DMS153 treated with DMSO at 0.1 percent for 48 hours (cell line): Measurements from ENCODE around the gene SFN.
"Not testable (repeated sequence)": the region's sequence is repeated elsewhere in the genome, so short reads cannot be mapped to it uniquely, and the experiment has no call there.

ENCODE experiments used
- DNase-seq: peaks from one replicate; lab custom pipeline; 2025; ENCODE audit not compliant: unreplicated experiment; lab: John Stamatoyannopoulos, UW

Gene SFN

DNA sequence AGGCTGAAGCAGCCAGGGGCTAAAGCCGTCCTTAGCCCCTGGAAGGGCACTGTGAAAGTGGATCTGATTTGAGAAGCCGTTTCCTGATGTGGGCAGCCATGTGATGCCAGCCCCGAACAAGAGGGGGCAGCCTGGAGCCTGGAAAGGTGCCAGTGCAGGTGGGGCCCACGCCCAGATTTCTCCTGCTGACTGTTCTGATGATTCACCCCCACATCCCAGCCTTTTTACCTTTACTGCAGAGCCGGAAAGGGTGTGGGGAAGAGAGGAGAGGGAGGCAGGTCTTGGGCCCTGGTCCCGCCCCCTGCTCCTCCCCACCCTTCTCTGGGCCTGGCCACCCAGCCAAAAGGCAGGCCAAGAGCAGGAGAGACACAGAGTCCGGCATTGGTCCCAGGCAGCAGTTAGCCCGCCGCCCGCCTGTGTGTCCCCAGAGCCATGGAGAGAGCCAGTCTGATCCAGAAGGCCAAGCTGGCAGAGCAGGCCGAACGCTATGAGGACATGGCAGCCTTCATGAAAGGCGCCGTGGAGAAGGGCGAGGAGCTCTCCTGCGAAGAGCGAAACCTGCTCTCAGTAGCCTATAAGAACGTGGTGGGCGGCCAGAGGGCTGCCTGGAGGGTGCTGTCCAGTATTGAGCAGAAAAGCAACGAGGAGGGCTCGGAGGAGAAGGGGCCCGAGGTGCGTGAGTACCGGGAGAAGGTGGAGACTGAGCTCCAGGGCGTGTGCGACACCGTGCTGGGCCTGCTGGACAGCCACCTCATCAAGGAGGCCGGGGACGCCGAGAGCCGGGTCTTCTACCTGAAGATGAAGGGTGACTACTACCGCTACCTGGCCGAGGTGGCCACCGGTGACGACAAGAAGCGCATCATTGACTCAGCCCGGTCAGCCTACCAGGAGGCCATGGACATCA, at the start of gene SFN:
TSS of gene SFN (plus strand) at position 369 of the 904 bp plus-strand sequence. CDS start at position 433, 64 bp downstream.
- DNase-seq = peak; percentile 99

DNA sequence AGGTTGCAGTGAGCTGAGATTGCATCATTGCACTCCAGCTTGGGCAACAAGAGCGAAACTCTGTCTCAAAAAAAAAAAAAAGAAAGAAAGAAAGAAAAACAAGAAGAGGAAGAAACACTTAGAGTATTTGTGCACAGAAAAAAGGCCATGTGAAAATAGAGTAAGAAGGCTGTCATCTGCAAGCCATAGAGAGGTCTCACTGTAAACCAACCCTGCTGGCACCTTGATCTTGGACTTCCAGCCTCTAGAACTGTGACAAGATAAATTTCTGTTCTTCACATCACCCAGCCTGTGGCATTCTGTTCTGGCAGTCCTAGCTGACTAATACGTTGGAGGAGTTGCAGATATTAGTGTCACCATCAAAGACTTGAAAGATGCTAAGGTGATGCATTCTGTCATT, 48.6 kb upstream of the SFN start:
- no peak for DNase-seq

DNA sequence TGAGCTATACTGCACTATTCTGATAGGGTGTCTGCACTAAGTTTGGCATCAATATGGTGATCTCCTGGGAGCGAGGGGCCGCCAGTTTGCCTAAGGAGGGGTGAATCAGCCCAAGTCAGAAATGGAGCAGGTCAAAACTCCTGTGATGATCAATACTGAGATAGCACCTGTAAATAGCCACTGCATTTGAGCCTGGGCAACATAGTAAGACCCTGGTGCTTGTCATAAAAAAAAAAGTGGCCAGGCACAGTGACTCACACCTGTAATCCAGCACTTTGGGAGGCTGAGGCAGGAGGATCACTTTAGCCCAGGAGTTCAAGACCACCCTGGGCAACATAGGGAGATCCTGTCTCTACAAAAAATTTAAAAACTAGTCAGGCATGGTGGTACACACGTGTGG, 48.1 kb upstream of the SFN start:
- no peak for DNase-seq

DNA sequence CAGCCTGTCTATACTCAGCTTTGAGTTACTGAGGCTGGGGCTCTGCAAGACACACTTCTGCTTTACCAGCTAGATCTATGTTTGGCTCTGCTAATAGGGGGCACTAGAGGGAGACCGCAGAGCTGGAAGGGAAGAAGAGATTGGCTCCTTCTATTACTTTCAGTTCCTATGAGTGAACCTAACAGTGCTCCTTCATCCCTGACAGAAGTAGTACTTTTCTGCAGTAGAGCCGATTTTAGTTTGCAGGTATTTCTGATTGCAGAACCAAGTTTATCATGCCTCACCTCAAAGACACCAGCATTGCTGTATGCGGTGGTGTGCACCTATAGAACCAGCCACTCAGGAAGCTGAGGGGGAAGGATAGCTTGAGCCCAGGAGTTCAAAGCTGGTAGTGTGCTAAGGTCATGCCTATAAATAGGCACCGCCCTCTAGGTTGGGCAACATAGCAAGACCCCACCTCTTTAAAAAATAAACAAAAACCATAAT, 42.1 kb upstream of the SFN start:
- no peak for DNase-seq

DNA sequence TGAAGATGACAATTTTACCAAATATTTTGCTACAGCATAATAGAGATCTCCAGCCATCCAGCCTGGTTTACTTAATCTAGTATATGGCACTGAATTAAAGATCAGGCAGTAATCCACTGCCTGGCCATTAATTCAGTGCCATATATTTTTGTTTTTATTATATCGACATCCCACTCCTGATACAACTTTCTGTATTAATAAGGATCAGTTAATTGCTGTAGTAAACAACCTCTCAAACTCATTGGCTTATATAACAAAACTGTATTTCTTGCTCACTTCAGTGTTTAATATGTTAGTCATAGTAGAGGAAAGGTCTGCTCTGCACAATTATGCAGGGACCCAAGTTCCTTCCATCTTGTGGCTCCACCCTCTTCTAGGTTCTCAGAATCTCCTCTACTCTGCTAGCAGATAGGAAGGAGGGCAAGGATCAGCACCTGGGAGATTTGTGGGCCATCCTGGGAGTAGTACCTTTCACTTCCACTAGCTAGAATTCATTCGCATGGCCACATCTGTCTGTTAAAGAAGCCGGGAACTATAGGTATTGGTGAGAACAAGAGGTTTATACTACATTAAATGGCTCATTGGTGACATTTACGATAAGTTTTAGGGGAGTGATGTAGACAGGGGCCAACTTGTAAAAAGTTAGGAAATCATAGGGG, 40.1 kb upstream of the SFN start:
- DNase-seq = no peak

DNA sequence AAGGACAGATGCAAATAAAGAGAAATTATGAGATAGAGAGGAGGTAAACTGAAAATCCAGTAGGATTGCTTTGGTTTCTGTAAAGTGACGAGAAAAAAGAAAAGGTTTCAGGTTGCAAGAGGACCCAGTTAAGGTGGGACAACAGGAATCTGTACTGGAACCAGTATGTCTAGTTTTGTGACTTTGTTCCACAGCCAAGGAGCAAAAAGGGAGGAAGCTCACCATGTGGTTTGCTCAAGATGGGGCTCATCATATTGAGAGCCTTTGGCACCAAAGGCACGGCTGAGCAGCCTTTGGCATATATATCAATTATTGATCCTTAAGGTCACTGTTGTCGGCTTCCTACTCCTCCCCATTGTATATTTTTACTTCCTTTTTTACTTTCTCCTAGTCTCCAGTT, 38.2 kb upstream of the SFN start:
- no peak for DNase-seq

DNA sequence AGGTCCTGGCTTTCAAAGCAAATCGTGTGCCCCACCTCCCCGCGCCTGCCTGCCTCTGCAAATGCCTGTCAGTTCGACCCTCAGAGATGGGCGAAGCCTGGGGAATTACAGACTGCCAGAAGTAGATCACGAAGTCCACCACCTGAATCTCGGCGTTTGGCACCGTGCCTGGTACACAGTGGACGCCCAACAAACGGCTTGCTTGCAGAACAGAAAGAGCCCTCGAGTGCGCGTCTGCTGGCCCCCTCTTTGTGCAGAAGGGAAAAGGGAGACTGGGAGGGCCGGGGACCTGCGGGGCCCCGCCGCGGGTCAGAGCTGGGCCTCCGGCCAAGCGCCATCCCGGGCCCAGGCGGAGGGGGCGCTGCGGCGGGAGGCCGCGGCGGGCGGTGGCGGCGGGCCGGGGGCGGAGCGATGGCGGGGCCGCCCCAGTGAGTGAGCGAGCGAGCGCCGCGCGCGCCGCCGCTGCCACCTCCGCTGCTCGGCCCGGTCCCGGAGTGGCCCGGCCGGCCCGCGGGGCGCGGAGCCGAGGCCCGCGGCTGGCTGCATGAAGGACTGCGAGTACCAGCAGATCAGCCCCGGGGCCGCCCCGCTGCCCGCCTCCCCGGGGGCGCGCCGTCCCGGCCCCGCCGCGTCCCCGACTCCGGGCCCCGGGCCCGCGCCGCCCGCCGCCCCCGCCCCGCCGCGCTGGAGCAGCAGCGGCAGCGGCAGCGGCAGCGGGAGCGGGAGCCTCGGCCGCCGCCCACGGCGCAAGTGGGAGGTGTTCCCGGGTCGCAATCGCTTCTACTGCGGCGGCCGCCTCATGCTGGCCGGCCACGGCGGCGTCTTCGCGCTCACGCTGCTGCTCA, 36.5 kb upstream of the SFN start, which contains the start of gene ZDHHC18:
TSS of gene ZDHHC18 (plus strand) at position 428 of the 845 bp plus-strand sequence. CDS start at position 545, 117 bp downstream.
- peak; percentile 33 for DNase-seq

- no peak for DNase-seq
These were observed 35.8 kb upstream of the SFN start for GRCh38 chr1:26827106-26827604.

GRCh38 chr1:26827663-26828062, 35.3 kb upstream of the SFN start:
- DNase-seq = no peak

- DNase-seq = no peak
These were observed 34.4 kb upstream of the SFN start for GRCh38 chr1:26828411-26828991.

- DNase-seq = no peak
These were observed 33.6 kb upstream of the SFN start for GRCh38 chr1:26829184-26829911.

DNA sequence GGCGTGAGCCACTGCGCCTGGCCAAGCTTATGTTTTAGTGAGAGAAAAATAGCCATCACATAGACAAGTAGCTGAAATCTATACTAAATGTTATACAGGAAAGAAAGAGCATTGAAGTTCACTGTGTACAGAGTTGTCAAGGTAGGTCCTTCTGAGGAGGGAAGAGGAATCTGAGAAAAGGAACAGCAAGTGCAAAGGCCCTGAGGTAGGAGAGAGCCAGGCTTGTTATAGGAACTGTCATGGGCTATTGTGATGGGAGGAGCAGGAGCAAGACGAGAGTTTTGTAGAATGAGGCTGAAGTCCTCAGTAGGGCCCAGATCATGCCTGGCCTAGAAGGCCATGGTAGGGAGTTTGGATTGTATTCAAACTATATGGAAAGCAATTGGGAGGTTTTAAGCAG, 31.9 kb upstream of the SFN start:
- DNase-seq = no peak

DNA sequence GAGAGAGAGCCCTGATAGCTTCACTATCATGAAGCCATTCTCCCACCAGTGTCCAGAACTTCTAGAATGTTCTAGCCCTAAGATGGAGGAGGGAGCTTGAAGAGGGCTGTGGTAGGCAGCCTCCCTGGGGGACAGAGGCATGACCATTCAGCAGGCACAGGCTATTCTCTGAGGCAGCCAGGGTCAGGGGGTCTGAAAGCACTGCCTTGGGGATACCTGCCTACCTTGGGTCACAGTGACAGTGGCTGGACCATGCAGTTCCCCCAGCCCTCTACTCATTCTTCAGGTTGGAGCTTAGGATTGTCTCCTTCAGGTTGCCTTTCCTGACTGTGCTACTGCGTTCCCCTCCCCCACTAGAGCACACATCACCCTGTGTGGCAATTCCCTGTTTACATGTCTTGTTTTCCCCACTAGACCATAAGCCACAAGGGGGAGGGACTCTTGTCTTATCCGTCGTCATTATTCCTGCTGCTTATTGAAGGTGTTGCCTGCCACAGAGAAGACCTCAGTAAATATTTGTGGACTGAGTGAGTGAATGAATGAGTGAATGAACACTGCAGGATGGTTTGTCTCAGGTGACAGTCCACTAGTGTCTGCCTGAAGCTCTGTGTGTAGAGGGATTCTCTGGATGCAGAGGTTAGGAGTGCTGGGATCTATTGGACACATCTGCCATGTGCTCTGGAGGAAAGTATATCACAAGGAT, 31.3 kb upstream of the SFN start:
- DNase-seq = no peak

DNA sequence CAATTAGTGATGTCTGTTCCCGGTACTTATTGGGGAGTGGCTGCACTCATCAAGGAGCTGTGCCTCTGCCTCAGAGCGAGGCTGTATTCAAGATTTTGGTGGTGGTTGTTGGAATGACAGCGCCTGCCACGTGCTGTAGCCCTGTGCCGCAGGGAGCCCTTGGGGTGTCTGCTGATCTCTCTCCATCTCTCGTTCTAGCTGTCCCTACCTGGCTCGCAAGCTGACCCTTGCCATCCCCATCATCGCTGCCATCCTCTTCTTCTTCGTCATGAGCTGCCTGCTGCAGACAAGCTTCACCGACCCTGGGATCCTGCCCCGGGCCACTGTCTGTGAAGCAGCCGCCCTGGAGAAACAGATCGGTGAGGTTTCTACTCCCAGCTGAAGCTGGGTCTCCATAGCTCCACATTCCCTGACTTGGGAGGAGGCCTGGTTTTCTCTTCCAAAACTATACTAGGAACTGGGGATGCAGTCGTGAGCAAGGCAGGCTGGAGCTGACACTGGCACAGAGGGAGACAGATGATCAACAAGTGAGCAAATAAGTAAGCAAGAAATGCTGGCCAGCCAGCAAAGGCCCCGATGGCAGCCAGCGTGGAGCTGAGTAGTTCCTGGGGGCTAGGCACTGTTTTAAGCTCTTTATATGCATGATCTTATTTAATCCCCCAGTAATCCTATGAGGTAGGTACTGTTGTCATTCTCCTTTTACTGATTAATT, 30.5 kb upstream of the SFN start:
- DNase-seq = no peak

DNA sequence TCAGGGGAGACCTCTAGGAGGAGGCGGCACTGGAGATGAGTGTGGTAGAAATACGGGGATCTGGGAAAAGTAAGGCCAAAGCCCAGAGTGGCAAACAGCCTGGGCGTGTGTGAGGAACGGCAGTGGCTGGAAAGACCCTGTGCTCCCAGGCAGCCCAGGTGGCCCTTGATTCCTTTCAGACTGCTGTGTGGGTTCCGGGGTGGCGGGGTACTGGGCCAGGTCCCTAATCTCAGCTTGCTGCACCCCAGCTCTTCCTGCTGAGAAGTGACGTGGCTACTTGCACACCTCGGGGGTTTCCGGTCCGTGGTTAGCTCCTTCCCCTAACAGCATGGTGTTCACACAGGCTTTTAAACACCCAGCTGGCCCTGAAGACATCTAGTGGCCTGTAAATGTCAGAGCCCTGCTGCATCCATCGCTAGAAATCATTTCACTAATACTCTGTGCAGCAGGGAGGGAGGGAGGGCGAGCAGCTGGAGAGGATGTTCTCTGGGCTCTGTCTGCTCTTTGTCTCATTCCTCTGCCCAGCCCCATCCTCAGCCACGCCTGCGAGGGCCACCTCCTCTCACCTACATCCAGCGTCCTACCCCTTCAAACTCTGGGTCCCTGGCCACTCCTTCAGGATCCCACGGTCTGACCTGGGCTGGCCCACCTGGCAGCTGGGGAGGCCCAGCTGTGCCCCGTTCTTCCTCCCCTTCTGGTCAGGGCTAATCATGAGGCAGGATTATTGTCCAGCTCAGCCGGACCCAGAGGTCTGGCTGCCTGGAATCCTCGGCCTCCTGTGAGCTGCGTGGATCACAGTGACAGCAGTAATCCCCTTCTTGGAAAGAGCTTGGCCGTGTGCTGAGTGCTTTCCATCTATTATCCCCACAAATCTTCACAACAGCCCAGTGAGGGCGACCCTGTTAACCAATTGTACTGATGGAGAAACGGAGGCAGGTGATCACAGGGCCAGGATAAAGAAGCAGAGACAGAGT, 29.2 kb upstream of the SFN start:
- no peak for DNase-seq

- not testable (repeated sequence) for DNase-seq
These were observed 25.3 kb upstream of the SFN start for GRCh38 chr1:26837665-26838064.

GRCh38 chr1:26838474-26839338, 24.2 kb upstream of the SFN start:
- DNase-seq = no peak
